Spleen (tissue), 11 donors: Measurements from ENCODE around the gene HDAC4. TPM values are rescaled to one million over a fixed set of nuclear protein-coding genes. Genes with fewer than 3 reads are reported as not detected.
A peak's percentile ranks its signal among the peaks of the same experiment; 100 is the strongest.

Experiments used
- DNase-seq: peaks from one replicate; pipeline ENCODE4 v3.0.0-alpha.2; 2020
- H3K27ac ChIP-seq, 8 donors: fragments of 200-600 bp; sonication (generic) in 7 of 8; 1 replicate in 4 of 8; 2 replicates in 4 of 8; pipeline versions ENCODE4 v1.5.0 to v1.8.0; 2016 to 2021; ENCODE audit warnings: inconsistent platforms in 4 of 8, mild to moderate bottlenecking in 4 of 8, moderate library complexity in 1 of 8
- H3K27me3 ChIP-seq, 7 donors: fragments of 200-600 bp; sonication (generic) in 6 of 7; replicated peaks in 1 of 7; 1 replicate in 4 of 7; 2 replicates in 3 of 7; pipeline versions ENCODE4 v1.5.0 to v1.8.0; 2016 to 2021; ENCODE audit warnings: inconsistent platforms in 3 of 7, mild to moderate bottlenecking in 1 of 7
- H3K36me3 ChIP-seq, 6 donors: fragments of 200-600 bp; sonication (generic) in 5 of 6; 1 replicate in 4 of 6; 2 replicates in 2 of 6; pipeline versions ENCODE4 v1.5.0 to v1.8.0; 2016 to 2021; ENCODE audit warnings: inconsistent platforms in 2 of 6
- H3K4me1 ChIP-seq, 6 donors: fragments of 200-600 bp; sonication (generic) in 5 of 6; 1 replicate in 3 of 6; 2 replicates in 3 of 6; pipeline versions ENCODE4 v1.5.0 to v1.8.0; 2016 to 2021; ENCODE audit warnings: inconsistent platforms in 3 of 6
- H3K4me3 ChIP-seq, 8 donors: fragments of 200-600 bp; sonication (generic) in 7 of 8; 1 replicate in 4 of 8; 2 replicates in 4 of 8; pipeline versions ENCODE4 v1.5.0 to v1.8.0; 2016 to 2021; ENCODE audit warnings: inconsistent platforms in 4 of 8, mild to moderate bottlenecking in 4 of 8, moderate library complexity in 2 of 8
- H3K9me3 ChIP-seq, 8 donors: fragments of 200-600 bp; sonication (generic) in 7 of 8; 1 replicate in 4 of 8; 2 replicates in 4 of 8; pipeline versions ENCODE4 v1.5.0 to v1.8.0; 2016 to 2021; ENCODE audit warnings: inconsistent platforms in 4 of 8
- POLR2A ChIP-seq, 3 donors: fragments of 450-650 bp; IDR thresholded peaks; one replicate each; pipeline ENCODE4 v1.5.1; 2017; ENCODE audit warnings: antibody characterized with exemption in 3 of 3, mild to moderate bottlenecking in 1 of 3
- POLR2AphosphoS5 ChIP-seq, 3 donors: sonication (generic); formaldehyde crosslinking; IDR thresholded peaks; one replicate each; pipeline ENCODE4 v1.5.1; 2017; ENCODE audit warnings: antibody characterized with exemption in 3 of 3
- WGBS, 5 donors: extraction: QIAGEN DNeasy Blood & Tissue Kit in 3 of 5; methylation state at CpG; one replicate each; pipeline versions ENCODE4 v1.1.5 to v1.1.7; 2013 to 2018; 5-methylcytosine and 5-hydroxymethylcytosine counted together
- intact Hi-C: fragments of 100-400 bp; cut with DNase I; formaldehyde crosslinking; loops from one replicate; pipeline ENCODE4 v1.15.0; 2023; ENCODE audit warnings: low total_unique reads
- polyA plus RNA-seq, 3 donors: library from polyadenylated mRNA; stranded (reverse); fragments of 200-250 nt; gene quantifications; one replicate each; pipeline ENCODE4 v1.2.1, GENCODE V29; 2013
- total RNA-seq, 7 donors: library from RNA; depleted of rRNA in 3 of 7; stranded (reverse); fragments of >200 nt in 3 of 7; fragmentation: NEBNext Ultra II Directional in 4 of 7; extraction: Animal tissue kit (Norgen Biotek cat#: 25700) in 4 of 7; gene quantifications; one replicate each; pipeline versions ENCODE4 v1.1.0 to v1.2.1, GENCODE V29; 2016 to 2021
- TF ChIP-seq, protein P1 (sequence below), 11 experiments: fragments of 200-600 bp in 7 of 11; fragments of 450-650 bp in 4 of 11; sonication (generic) in 4 of 11; IDR thresholded peaks in 8 of 11; conservative IDR thresholded peaks in 3 of 11; 1 replicate in 7 of 11; 2 replicates in 4 of 11; pipeline versions ENCODE4 v1.4.0 to v1.8.0; 2016 to 2021; ENCODE audit warnings: antibody characterized with exemption in 11 of 11, inconsistent platforms in 4 of 11, mild to moderate bottlenecking in 1 of 11
- donor health status: healthy with polysubstance abuse.
- donor health status: DM: no; HTN: no; CAD: no; lungs with moderate emphysema.
- donor health status: DM: no; HTN: no; CAD: no.
- donor health status: Bipolar disorder and iron deficiency.
- donor health status: healthy.
- donor health status: DM: no; HTN: no; CAD: no.
- donor health status: DM: yes; HTN: yes; CAD: no.

Gene HDAC4
- total and polyA plus RNA-seq, 10 donors = 3.2 to 122 (median 69.5) TPM

DNA sequence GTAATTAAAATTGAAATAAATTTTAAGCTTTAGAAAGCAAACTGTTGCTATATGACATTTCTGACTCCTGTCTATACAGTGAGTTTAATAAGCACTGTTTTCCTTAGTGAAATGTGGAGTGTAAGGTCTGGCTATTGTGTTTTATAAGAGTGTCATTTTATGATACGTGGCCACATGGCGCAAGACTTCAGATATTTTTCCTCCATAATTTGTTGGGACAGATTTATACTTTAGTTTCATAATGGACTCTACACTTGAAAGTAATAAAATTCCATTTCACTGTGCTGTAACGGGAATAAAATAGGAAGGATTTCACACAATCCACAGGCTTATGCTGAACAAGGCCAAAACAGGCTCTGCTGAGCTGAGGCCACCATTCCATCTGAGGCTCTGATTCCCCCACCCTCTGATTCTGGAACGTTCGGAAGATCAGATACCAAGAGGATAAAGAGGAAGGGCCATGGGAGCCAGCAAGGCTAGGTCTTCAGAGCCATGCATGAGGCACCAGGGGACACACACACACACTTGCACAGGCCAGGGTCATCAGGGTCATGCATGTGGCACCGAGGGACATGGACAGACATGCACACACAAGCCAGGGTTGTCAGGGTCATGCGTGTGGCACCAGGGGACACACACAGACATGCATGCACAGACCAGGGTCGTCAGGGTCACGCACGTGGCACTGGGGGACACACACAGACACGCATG is 35.6 kb downstream of the HDAC4 start:
- Histone ChIP-seq H3K27me3 (no peaks in the 10 kb centered on the region), H3K36me3 (no peaks in the 10 kb centered on the region), H3K4me1 (peaks cover 5 to 27% (median 16%) of the 10 kb centered on the region in 6 donors), H3K4me3 (no peak overlapping the region), H3K9me3 (no peaks in the 10 kb centered on the region), H3K27ac (no peak overlapping the region)
- TF ChIP-seq POLR2AphosphoS5 (IDR thresholded peaks at IDR 0.05) = no peak
- no peak for TF ChIP-seq POLR2A (IDR thresholded peaks at IDR 0.05)
- TF ChIP-seq, protein P1, sequence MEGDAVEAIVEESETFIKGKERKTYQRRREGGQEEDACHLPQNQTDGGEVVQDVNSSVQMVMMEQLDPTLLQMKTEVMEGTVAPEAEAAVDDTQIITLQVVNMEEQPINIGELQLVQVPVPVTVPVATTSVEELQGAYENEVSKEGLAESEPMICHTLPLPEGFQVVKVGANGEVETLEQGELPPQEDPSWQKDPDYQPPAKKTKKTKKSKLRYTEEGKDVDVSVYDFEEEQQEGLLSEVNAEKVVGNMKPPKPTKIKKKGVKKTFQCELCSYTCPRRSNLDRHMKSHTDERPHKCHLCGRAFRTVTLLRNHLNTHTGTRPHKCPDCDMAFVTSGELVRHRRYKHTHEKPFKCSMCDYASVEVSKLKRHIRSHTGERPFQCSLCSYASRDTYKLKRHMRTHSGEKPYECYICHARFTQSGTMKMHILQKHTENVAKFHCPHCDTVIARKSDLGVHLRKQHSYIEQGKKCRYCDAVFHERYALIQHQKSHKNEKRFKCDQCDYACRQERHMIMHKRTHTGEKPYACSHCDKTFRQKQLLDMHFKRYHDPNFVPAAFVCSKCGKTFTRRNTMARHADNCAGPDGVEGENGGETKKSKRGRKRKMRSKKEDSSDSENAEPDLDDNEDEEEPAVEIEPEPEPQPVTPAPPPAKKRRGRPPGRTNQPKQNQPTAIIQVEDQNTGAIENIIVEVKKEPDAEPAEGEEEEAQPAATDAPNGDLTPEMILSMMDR (IDR thresholded peaks at IDR 0.05 in 8 of 11, conservative IDR thresholded peaks at IDR 0.05 in 3 of 11) = no peak
- WGBS, 5 donors = 87 to 96% (median 92%) methylated on average over 6 to 11 of the region's 11 CpGs
- intact Hi-C loops = no loop called here
- no peak for DNase-seq

DNA sequence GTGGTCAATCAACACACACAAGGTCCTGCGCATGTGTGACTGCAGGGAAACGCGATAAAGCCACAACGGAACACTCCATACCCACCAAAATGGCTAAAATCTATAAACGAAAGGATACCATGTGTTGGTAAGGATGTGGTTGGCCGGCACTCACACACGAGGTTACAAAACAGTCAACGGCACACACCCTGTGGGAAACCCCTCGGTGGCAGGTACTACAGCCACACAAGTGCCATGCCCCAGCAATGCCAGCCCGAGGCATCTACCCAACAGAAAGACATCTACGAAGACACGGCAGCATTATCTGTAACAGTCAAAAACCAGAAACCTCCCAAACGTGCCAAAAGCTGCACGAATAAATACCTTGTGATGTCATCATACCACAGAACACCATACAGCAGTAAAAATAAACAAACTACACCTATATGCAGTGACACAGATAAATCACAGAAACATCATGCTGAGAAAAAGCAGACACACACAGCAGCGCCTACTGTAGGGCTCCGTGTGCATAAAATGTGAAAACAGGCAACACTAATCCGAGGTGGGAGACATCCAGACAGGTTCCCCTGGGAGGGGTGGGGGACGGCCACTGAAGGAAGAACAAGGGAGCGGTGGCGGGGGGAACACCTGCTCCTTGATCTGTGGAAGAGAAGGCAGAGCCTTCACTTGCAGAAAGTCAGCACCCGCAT is 36.7 kb downstream of the HDAC4 start:
- TF ChIP-seq POLR2A (IDR thresholded peaks at IDR 0.05) (no peak), POLR2AphosphoS5 (IDR thresholded peaks at IDR 0.05) (no peak)
- TF ChIP-seq, protein P1 (IDR thresholded peaks at IDR 0.05 in 8 of 11, conservative IDR thresholded peaks at IDR 0.05 in 3 of 11) = no peak
- Histone ChIP-seq H3K27me3 (no peaks in the 10 kb centered on the region), H3K27ac (no peak overlapping the region), H3K4me3 (no peak overlapping the region), H3K9me3 (no peaks in the 10 kb centered on the region), H3K4me1 (peaks cover 0 to 16% (median 5%) of the 10 kb centered on the region in 6 donors), H3K36me3 (peaks cover 0 to 5% (median 0%) of the 10 kb centered on the region in 6 donors)
- intact Hi-C loops = no loop called here
- DNase-seq = peak; percentile 69
- WGBS, 5 donors = 68 to 84% (median 77%) methylated on average over 21 of the region's 21 CpGs

DNA sequence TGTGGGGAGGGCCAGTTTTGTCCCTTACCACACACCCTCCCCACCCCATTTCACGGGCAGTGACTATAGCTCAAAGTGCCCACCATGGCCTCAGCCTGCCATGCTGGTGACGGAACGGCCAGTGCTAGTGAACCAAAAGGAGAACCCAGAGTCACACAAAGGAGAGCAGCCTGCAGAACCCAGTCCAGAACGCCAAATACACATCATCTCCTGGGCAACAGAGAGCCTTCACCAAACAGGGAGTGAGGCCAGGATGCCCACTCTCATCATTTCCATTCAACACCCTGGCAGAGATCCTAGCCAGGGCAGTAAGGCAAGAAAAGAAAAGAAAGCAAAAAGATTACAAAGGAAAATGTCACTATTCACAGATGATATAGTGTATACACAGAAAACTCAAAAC is 38.3 kb downstream of the HDAC4 start:
- 92 to 98% (median 95%) methylated on average over 4 of the region's 4 CpGs for WGBS, 5 donors
- peaks cover 0 to 5% (median 0%) of the 10 kb centered on the region in 6 donors for H3K4me1 ChIP-seq
- H3K36me3 ChIP-seq = peaks cover 0 to 12% (median 0%) of the 10 kb centered on the region in 6 donors
- no peaks in the 10 kb centered on the region for H3K27me3 ChIP-seq
- intact Hi-C loops = no loop called here
- no peaks in the 10 kb centered on the region for H3K9me3 ChIP-seq
- H3K4me3 ChIP-seq = no peak overlapping the region
- no peak overlapping the region for H3K27ac ChIP-seq
- DNase-seq = no peak
- TF ChIP-seq, protein P1 (IDR thresholded peaks at IDR 0.05 in 8 of 11, conservative IDR thresholded peaks at IDR 0.05 in 3 of 11) = no peak

DNA sequence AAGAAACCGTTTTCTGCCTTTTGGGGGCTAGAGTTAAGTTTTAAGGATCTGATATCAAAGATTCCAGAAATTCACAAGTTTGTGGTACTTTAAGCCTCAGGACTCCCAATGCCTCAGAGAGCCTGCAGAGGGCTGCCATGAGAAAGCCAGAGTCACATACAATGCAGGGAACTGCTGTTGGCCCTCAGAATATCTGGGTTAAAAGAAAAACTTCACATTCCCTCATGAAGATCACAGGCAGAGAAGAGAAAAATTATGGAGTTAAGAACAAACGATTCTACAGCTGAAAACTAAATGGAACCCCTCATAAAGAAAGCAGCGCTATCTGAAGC is 39.5 kb downstream of the HDAC4 start:
- H3K27ac ChIP-seq = no peak overlapping the region
- DNase-seq = no peak
- no peaks in the 10 kb centered on the region for H3K27me3 ChIP-seq
- intact Hi-C loops = no loop called here
- TF ChIP-seq POLR2A (IDR thresholded peaks at IDR 0.05) = no peak
- TF ChIP-seq POLR2AphosphoS5 (IDR thresholded peaks at IDR 0.05) = no peak
- TF ChIP-seq, protein P1 (IDR thresholded peaks at IDR 0.05 in 8 of 11, conservative IDR thresholded peaks at IDR 0.05 in 3 of 11) = no peak
- 76 to 89% (median 82%) methylated on average over 3 of the region's 3 CpGs for WGBS, 5 donors
- H3K4me3 ChIP-seq = no peak overlapping the region
- peaks cover 0 to 5% (median 0%) of the 10 kb centered on the region in 6 donors for H3K4me1 ChIP-seq
- H3K36me3 ChIP-seq = peaks cover 0 to 12% (median 0%) of the 10 kb centered on the region in 6 donors
- no peaks in the 10 kb centered on the region for H3K9me3 ChIP-seq
